GM12878 (cell line): ENCODE measurements around the gene PGLYRP1.

ENCODE experiments used
- POLR2A ChIP-seq: IDR thresholded peaks from 2 replicates; pipeline ENCODE4 v1.6.1; 2011; ENCODE audit warnings: low read depth, mild to moderate bottlenecking, low read length
- TF ChIP-seq, protein P1 (sequence below), 3 experiments: IDR thresholded peaks in 2 of 3; conservative IDR thresholded peaks in 1 of 3; 2 replicates each; pipeline ENCODE4 v1.5.1; 2011; ENCODE audit warnings: low read depth in 3 of 3, low read length in 3 of 3, mild to moderate bottlenecking in 3 of 3, control low read depth in 2 of 3, moderate library complexity in 2 of 3, inconsistent platforms in 1 of 3, mixed read lengths in 1 of 3; ENCODE audit not compliant: control insufficient read depth in 2 of 3, insufficient read depth in 1 of 3; ENCODE audit errors: extremely low read depth in 1 of 3

DNA sequence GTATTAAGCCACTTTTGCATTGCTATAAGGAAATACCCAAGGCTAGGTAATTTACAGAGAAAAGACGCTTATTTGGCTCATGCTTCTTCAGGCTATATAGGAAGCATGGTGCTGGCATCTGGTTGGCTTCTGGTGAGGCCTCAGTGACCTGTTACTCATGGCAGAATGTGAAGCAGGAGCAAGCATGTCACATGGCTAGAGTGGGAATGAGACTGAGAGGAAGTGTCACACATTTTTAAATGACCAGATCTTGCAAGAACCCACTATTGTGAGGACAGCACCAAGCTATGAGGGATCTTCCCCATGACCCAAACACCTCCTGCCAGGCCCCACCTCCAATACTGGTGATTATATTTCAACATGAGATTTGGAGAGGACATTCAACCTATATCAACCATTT lies 43.6 kb upstream of the PGLYRP1 start:
- TF ChIP-seq, protein P1, sequence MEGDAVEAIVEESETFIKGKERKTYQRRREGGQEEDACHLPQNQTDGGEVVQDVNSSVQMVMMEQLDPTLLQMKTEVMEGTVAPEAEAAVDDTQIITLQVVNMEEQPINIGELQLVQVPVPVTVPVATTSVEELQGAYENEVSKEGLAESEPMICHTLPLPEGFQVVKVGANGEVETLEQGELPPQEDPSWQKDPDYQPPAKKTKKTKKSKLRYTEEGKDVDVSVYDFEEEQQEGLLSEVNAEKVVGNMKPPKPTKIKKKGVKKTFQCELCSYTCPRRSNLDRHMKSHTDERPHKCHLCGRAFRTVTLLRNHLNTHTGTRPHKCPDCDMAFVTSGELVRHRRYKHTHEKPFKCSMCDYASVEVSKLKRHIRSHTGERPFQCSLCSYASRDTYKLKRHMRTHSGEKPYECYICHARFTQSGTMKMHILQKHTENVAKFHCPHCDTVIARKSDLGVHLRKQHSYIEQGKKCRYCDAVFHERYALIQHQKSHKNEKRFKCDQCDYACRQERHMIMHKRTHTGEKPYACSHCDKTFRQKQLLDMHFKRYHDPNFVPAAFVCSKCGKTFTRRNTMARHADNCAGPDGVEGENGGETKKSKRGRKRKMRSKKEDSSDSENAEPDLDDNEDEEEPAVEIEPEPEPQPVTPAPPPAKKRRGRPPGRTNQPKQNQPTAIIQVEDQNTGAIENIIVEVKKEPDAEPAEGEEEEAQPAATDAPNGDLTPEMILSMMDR (IDR thresholded peaks at IDR 0.05 in 2 of 3, conservative IDR thresholded peaks at IDR 0.05 in 1 of 3; ENCODE audit: control insufficient read depth in 2 of 3, extremely low read depth in 1 of 3, insufficient read depth in 1 of 3, low read depth in 3 of 3, low read length in 3 of 3), result no peak
- TF ChIP-seq POLR2A, result no peak
